Stimulated activated CD4-positive, alpha-beta T cell treated with anti-CD3 and anti-CD28 coated beads, Interleukin-1b, Interleukin-23, amount 100 ng/mL, for 48 hours (primary cell): Measurements from ENCODE around the gene ABCA2.

Source experiments
- DNase-seq: peaks from one replicate; pipeline ENCODE4 v3.0.0-alpha.2; 2020

Gene ABCA2

GRCh38 chr9:136977649-136978072 is 50.4 kb downstream of the ABCA2 start:
- no peak for DNase-seq

GRCh38 chr9:136977223-136977622 is 50.8 kb downstream of the ABCA2 start, which contains the start of gene PTGDS:
TSS of gene PTGDS (plus strand) at chr9:136977504. CDS start at chr9:136977579, 75 bp downstream.
- DNase-seq = no peak

- DNase-seq = peak; percentile 38
Observed at GRCh38 chr9:136975644-136976043, 52.4 kb downstream of the ABCA2 start.

- DNase-seq = no peak
Observed at GRCh38 chr9:136974817-136975535, 53.1 kb downstream of the ABCA2 start.

- no peak for DNase-seq
Observed at GRCh38 chr9:136973618-136974617, 54.1 kb downstream of the ABCA2 start.

- no peak for DNase-seq
Observed at GRCh38 chr9:136972743-136973142, 55.3 kb downstream of the ABCA2 start.

- no peak for DNase-seq
Observed at GRCh38 chr9:136972335-136972734, 55.7 kb downstream of the ABCA2 start.

- no peak for DNase-seq
Observed at GRCh38 chr9:136971746-136972145, 56.3 kb downstream of the ABCA2 start.

GRCh38 chr9:136970361-136970760 is 57.7 kb downstream of the ABCA2 start:
- no peak for DNase-seq

- no peak for DNase-seq
Observed at GRCh38 chr9:136969774-136970173, 58.3 kb downstream of the ABCA2 start.

- DNase-seq = no peak
Observed at GRCh38 chr9:136969150-136969549, 58.9 kb downstream of the ABCA2 start.

- no peak for DNase-seq
Observed at GRCh38 chr9:136968333-136969127, 59.5 kb downstream of the ABCA2 start.

- DNase-seq = no peak
Observed at GRCh38 chr9:136965771-136966484, 62.1 kb downstream of the ABCA2 start.

GRCh38 chr9:136964833-136965422 is 63.1 kb downstream of the ABCA2 start:
- no peak for DNase-seq

- no peak for DNase-seq
Observed at GRCh38 chr9:136964171-136964689, 63.8 kb downstream of the ABCA2 start.

- DNase-seq = no peak
Observed at GRCh38 chr9:136963751-136964150, 64.3 kb downstream of the ABCA2 start.

- no peak for DNase-seq
Observed at GRCh38 chr9:136963341-136963740, 64.7 kb downstream of the ABCA2 start.

- DNase-seq = no peak
Observed at GRCh38 chr9:136962701-136963248, 65.3 kb downstream of the ABCA2 start.

GRCh38 chr9:136962163-136962562 is 65.9 kb downstream of the ABCA2 start:
- DNase-seq = no peak

GRCh38 chr9:136961279-136962065 is 66.6 kb downstream of the ABCA2 start:
- no peak for DNase-seq

- DNase-seq = no peak
Observed at GRCh38 chr9:136960938-136961275, 67.1 kb downstream of the ABCA2 start.
